ENCODE results near the gene ARHGAP20. TPM values are rescaled to one million over a fixed set of nuclear protein-coding genes. Genes with fewer than 3 reads are reported as not detected.

The ARHGAP20 gene
- total and polyA plus RNA-seq, 2 experiments from 2014 or later: 0.31 TPM; not detected in 1

GRCh38 chr11:110582728-110583432, 129.4 kb downstream of the ARHGAP20 start:
- peak; percentile 66 for ATAC-seq
- TF ChIP-seq CREB1 (CRISPR knock-in tag; IDR thresholded peaks at IDR 0.05; ENCODE audit: low read depth) (no peak), CTCF (conservative IDR thresholded peaks at IDR 0.05; ENCODE audit: low read depth in 2 of 2) (0 out of 4 replicates have a peak, but pooled peaks of 1 of the 2 experiments have one; percentile 17)

GRCh38 chr11:110580571-110580970, 131.7 kb downstream of the ARHGAP20 start:
- Mint-ChIP-seq H3K36me3 (ENCODE audit: low read depth) (no peaks in the 10 kb centered on the region), H3K27me3 (ENCODE audit: insufficient read depth, low read depth, poor library complexity) (no peaks in the 10 kb centered on the region), H3K4me1 (no peaks in the 10 kb centered on the region), H3K27ac (no peak overlapping the region), H3K9me3 (no peaks in the 10 kb centered on the region), H3K4me3 (no peak overlapping the region)
- Histone ChIP-seq H3K79me2 (replicated peaks; ENCODE audit: insufficient read depth) (no peaks in the 10 kb centered on the region), H3K36me3 (ENCODE audit: insufficient read depth) (no peaks in the 10 kb centered on the region), H3K4me2 (no peak overlapping the region), H3F3A (replicated peaks; ENCODE audit: low read depth) (no peaks in the 10 kb centered on the region), H3K27ac (ENCODE audit: low read depth) (no peak overlapping the region), H2AFZ (no peak overlapping the region), H3K27me3 (ENCODE audit: insufficient read depth) (no peaks in the 10 kb centered on the region), H3K4me3 (no peak overlapping the region), H3K4me1 (ENCODE audit: insufficient read depth) (no peaks in the 10 kb centered on the region), H4K20me1 (replicated peaks; ENCODE audit: insufficient read depth) (no peaks in the 10 kb centered on the region), H3K9me2 (ENCODE audit: insufficient read depth) (no peaks in the 10 kb centered on the region)
- DNase-seq (ENCODE audit: low spot score) (no peak), ATAC-seq (no peak)
- TF ChIP-seq REST (IDR thresholded peaks at IDR 0.05; ENCODE audit: unreplicated experiment) (no peak), ZNF331 (CRISPR knock-in tag; IDR thresholded peaks at IDR 0.05; ENCODE audit: low read depth) (no peak), EZH2 (IDR thresholded peaks at IDR 0.05; ENCODE audit: low read depth, unreplicated experiment) (no peak), CTCF (conservative IDR thresholded peaks at IDR 0.05; ENCODE audit: low read depth in 2 of 2) (no peak), ETS1 (IDR thresholded peaks at IDR 0.05) (no peak)

More at GRCh38 chr11:110582728-110583432, 129.4 kb downstream of the ARHGAP20 start:
- Mint-ChIP-seq H3K27me3 (ENCODE audit: insufficient read depth, low read depth, poor library complexity) (no peaks in the 10 kb centered on the region), H3K4me1 (no peaks in the 10 kb centered on the region), H3K9me3 (no peaks in the 10 kb centered on the region), H3K4me3 (no peak overlapping the region), H3K36me3 (ENCODE audit: low read depth) (no peaks in the 10 kb centered on the region), H3K27ac (no peak overlapping the region)
- no peaks in the 10 kb centered on the region for H3F3A ChIP-seq (replicated peaks; ENCODE audit: low read depth)
- no peaks in the 10 kb centered on the region for H4K20me1 ChIP-seq (replicated peaks; ENCODE audit: insufficient read depth)
- H2AFZ ChIP-seq: no peak overlapping the region
- no peak overlapping the region for H3K4me2 ChIP-seq
- no peaks in the 10 kb centered on the region for H3K79me2 ChIP-seq (replicated peaks; ENCODE audit: insufficient read depth)
- DNase-seq (ENCODE audit: low spot score): no peak
- H3K4me3 ChIP-seq: no peak overlapping the region
- H3K9me2 ChIP-seq (ENCODE audit: insufficient read depth): no peaks in the 10 kb centered on the region
- H3K36me3 ChIP-seq (ENCODE audit: insufficient read depth): no peaks in the 10 kb centered on the region
- H3K27ac ChIP-seq (ENCODE audit: low read depth): no peak overlapping the region
- no peaks in the 10 kb centered on the region for H3K27me3 ChIP-seq (ENCODE audit: insufficient read depth)
- no peaks in the 10 kb centered on the region for H3K4me1 ChIP-seq (ENCODE audit: insufficient read depth)

Measured in GM23338 (cell line).